Kidney glomerular epithelial cell (primary cell): ENCODE measurements around the gene RMND5A.
"Not testable (repeated sequence)": the region's sequence is repeated elsewhere in the genome, so short reads cannot be mapped to it uniquely, and the experiment has no call there.

Experiments
- DNase-seq: peaks from one replicate; lab custom pipeline; 2025; lab: John Stamatoyannopoulos, UW

Gene RMND5A

DNA sequence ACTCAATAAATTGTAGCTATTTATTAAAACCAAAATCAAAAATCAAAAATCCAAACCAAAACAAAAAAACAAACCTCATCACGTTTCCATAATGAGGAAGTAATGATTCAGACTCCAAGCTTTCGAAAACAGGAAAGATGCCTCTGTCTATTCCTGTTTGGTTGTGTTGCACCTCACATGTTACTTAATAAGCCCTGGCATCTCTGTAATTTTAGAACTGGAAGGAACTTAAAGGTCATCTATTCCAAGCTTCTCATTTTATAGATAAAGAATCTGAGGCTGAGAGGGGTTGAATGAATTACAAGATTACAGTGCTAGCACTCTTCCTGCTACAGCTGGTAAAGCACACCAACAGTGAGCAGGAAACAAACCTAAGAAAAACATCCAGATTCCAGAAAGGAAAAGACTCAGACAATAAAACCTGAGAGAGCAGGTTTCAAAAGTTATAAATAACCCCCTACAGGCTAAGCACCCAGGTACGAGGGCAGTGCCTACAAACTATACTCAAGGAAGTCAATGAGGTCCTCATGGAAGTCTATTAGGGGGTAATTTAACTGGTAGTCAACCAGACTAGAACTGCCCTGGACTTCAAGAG, 5.4 kb upstream of the RMND5A start:
- not testable (repeated sequence) for DNase-seq

DNA sequence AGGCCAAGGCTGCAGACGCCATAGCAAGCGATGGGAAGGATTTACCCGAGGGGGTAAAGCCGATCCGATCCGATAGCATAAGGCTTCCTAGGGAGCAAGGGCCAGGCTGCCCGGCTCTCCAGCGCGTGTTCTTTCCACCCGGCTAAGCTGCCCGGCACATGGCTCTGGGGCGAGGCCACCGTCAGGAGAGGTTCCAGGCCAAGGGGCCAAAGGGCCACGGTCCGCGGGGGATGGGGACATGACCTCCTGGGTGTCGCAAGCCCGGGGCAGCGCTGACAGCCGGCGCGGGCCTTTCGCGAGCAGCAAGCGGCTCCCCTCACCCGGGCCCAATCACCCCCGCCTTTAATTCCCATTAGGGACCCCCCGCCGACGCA, 841 bp upstream of the RMND5A start:
- not testable (repeated sequence) for DNase-seq

- peak; percentile 13 for DNase-seq
Measured at GRCh38 chr2:86720540-86721320, 639 bp downstream of the RMND5A start.

DNA sequence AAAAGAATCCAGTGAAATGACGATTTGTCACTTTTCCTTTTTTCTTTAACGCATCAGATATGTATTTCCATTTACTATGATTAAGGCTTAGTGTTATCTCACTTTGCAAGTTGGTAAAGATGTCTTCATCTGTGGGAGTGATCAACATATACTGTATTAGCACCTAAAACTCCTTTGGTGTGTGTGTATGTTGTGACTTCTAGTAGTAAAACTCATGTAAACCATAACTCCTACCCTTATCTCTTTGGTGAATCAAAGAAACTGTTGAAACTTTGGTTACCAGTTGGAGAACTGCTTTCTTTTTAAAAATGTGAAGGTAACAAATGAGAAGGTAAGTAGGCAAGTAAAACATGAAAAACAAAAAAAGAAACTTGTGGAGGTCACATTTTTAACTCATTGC, 5.6 kb downstream of the RMND5A start:
- not testable (repeated sequence) for DNase-seq

GRCh38 chr2:86732040-86732525, 12.0 kb downstream of the RMND5A start:
- DNase-seq: not testable (repeated sequence)

- not testable (repeated sequence) for DNase-seq
Measured at GRCh38 chr2:86732837-86733236, 12.7 kb downstream of the RMND5A start.

DNA sequence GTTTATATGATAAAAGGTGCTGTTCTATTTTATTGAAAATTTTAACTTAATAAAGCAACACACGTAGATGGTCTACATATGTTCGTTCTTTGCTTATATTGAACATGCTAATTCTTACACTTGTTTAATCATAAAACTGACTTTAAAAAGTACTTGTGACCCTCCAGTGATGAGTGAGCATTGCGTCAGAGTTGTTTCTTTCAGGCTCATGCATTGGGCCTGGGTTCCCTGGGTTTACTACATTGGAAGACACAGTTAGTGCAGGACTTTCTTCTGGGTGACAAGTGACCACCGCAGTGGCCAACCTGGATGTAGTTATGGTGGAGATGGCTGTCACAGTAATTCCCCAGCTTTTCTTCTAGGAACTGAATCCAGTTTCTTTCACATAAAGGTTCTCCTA, 13.4 kb downstream of the RMND5A start:
- not testable (repeated sequence) for DNase-seq

DNA sequence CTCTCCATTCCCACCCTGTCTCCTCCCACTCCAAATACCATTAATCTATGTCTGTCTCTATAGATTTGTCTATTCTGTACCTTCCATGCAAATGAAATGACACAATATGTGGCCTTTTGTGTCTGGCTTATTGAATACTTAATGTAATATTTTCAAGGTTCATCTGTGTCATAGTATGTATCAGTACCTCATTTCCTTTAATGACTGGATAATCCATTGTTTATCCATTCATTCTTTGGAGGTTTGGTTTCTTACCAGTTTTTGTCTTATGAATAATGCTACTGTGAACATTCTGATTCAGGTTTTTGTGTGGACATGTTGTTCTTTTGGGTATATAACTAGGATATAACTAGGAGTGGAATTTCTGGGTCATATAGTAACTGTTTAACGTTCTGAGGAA, 14.8 kb downstream of the RMND5A start:
- not testable (repeated sequence) for DNase-seq

- DNase-seq: not testable (repeated sequence)
Measured at GRCh38 chr2:86739485-86739884, 19.4 kb downstream of the RMND5A start.

DNA sequence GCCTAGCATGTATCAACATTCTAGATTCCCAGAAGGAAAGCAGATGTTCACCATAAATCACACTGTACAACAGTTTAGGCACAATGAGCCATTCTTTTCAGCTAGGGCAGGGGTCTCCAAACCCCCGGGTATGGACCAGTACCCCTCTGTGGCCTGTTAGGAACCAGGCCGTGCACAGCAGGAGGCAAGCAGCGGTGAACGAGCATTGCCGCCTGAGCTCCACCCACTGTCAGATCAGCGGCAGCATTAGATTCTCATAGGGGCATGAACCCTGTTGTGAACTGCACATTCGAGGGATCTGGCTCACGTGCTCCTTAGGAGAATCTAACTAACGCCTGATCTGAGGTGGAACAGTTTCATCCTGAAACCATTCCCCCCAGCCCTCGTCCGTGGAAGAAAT, 19.8 kb downstream of the RMND5A start:
- not testable (repeated sequence) for DNase-seq

DNA sequence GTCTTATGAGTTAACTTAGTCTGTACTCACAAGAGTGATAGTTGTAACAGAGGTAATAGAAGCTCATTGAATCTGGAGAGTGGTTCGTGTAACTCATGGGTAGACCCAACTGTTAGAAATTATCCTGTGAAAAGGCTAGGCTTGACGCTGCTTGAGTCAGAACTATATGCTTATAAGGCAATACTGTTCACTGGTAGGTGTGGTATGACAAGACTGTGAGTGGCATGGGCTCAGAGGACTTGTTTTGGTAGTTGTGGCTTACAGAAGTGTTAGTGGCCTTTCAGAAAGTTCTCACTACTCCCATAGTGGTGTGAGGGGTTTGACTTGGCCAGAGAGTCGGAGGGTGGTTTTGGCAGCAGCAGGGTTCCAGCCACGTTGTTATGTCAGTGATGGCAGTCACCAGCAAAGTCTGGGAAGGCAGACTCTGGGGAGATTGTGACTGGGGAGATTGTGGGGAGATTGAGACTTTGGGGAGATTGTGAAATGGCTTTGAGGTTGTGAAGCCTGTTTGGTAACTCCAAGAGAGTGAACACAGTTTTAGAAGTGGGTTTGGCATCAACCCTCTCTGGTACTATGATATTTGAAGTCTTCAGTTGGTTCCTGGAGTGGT, 21.9 kb downstream of the RMND5A start:
- not testable (repeated sequence) for DNase-seq

GRCh38 chr2:86744152-86744551, 24.1 kb downstream of the RMND5A start:
- DNase-seq: no peak

GRCh38 chr2:86746939-86747338, 26.8 kb downstream of the RMND5A start:
- no peak for DNase-seq

- DNase-seq: no peak
Measured at GRCh38 chr2:86747711-86748639, 27.9 kb downstream of the RMND5A start.

DNA sequence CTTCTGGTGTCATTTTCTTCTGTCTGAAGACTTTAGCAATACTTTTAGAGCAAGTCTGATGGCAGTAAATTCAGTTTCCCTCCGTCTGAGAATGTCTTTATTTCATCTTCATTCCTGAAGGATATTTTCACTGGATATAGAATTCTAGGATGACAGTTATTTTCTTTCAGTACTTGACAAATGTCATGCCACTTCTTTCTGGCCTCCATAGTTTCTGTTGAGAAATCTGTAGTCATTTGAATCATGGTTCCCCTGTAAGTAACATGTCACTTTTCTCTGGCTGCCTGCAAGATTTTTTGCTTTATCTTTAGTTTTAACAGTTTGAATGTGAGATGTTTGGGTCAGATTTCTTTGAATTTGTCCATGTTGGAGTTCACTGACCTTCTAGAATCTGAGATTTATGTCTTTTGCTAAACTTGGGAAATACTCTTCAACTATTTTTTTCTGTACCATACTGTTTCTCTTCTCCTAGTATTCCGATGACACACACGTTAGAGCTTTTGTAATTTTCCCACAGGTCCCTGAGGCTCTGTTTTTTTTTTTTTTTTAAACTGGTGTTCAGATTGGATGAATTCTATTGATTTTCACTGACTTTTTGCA, 30.2 kb downstream of the RMND5A start:
- no peak for DNase-seq

DNA sequence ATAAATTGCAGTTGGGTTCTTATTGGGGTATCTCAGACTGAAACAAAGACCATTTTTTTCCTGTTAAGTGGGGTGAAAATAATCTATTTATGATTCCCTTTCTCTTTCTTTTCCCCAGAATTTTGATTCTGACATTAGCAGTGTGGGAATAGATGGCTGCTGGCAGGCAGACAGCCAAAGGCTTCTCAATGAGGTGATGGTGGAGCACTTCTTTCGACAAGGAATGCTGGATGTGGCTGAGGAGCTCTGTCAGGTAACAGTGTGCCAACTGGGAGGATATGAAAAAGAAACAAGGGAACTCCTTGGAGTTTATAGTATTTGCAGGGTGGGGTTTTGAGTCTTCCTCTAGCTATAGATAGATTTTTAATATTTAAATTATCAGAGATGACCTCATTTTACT, 31.7 kb downstream of the RMND5A start:
- DNase-seq: no peak

DNA sequence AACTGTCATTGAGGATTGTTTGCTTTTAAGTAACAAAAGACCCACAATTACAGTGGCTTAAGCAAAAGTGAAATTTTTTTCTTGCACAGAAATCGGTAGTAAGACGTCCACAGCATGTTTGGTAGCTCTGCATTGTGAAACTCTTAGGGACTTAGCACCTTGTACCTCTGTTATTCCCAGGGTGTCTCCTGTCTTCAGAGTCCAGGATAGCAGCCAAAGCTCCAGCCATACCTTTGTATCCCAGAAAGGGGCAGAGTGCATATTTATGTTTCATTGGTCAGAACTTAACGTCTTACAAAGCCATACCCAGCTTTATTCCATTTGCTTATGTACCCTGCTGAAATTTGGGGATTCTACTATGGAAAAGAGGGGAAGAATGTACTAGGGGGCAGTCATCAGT, 32.8 kb downstream of the RMND5A start:
- DNase-seq: no peak

DNA sequence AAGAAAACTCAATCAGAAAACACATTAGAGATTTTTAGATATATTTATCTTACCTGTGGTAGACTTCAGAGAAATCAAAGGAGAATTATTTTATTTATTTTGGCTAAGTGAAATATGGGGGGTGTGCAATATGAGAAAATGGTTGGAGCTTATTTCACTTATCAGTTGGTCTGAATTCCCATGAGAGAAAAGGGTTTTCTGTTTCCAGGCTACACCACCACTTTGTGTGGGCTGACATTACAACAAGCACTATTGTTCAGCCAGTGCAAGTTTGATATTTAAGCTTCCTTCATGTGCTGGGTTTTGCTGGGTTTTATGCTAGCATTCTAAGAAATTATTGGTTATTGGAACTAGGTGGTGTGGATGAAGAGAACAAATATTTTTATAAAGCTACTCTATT, 33.5 kb downstream of the RMND5A start:
- DNase-seq: no peak

GRCh38 chr2:86758405-86758804, 38.3 kb downstream of the RMND5A start:
- no peak for DNase-seq

GRCh38 chr2:86760371-86760770, 40.3 kb downstream of the RMND5A start:
- no peak for DNase-seq

DNA sequence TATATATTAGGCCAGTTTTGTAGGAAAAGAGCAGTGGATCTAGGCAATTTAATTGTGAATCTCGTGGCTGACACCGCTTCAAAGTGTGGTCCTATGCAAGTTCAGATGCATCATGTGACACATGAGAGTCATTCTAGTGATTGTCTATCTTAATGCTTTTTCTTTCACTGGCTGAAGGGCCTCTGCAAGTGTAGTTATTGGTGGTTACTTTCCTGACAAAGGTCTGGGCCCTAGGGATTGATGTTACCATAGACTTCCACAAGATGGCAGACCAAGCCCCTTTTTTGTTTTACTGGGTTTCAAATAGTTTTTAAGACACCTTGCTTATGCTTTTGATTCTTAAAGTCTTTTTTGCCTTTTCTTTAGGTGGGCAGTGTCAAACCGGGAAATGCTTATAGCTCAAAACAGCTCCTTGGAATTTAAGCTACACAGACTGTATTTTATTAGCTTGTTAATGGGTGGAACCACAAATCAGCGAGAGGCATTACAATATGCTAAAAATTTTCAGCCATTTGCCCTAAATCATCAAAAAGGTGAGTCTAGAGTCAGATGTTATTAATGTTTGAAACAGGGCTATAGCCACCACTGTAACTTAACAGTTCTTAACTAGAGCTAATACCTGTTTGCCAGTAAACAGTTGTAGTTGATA, 44.7 kb downstream of the RMND5A start:
- peak; percentile 24 for DNase-seq
